ENCODE data around the gene CISD1.

- TF ChIP-seq CTCF (conservative IDR thresholded peaks at IDR 0.05) (no peak), ZFX (IDR thresholded peaks at IDR 0.05) (no peak)
These were observed 36.9 kb downstream of the CISD1 start for GRCh38 chr10:58305821-58306220.
